Heart right ventricle (tissue), 16 donors: ENCODE measurements around the gene RFX8. TPM values are rescaled to one million over a fixed set of nuclear protein-coding genes. Genes with fewer than 3 reads are reported as not detected.

Source experiments
- ATAC-seq, 8 donors: fragments of 200-7000 bp; cut with Tn5 transposase; one replicate each; pipeline ENCODE4 v1.9.1; 2020; ENCODE audit warnings: mild to moderate bottlenecking in 8 of 8, moderate library complexity in 8 of 8, moderate number of reproducible peaks in 1 of 8
- DNase-seq, 2 donors: peaks; one replicate each; pipeline ENCODE4 v3.0.0-alpha.2; 2020
- H3K27ac ChIP-seq, 10 donors: fragments of 200-600 bp; sonication (generic) in 2 of 10; one replicate each; pipeline versions ENCODE4 v1.5.0 to v1.8.0; 2020 to 2022; ENCODE audit warnings: mild to moderate bottlenecking in 3 of 10
- H3K27me3 ChIP-seq, 7 donors: fragments of 200-600 bp; one replicate each; pipeline ENCODE4 v1.8.0; 2021 to 2022; ENCODE audit warnings: mild to moderate bottlenecking in 2 of 7
- H3K36me3 ChIP-seq, 9 donors: fragments of 200-600 bp; sonication (generic) in 1 of 9; one replicate each; pipeline versions ENCODE4 v1.5.0 to v1.8.0; 2020 to 2022; ENCODE audit warnings: mild to moderate bottlenecking in 2 of 9
- H3K4me1 ChIP-seq, 9 donors: fragments of 200-600 bp; sonication (generic) in 1 of 9; one replicate each; pipeline versions ENCODE4 v1.5.0 to v1.8.0; 2020 to 2022; ENCODE audit warnings: mild to moderate bottlenecking in 4 of 9
- H3K4me3 ChIP-seq, 10 donors: fragments of 200-600 bp; sonication (generic) in 2 of 10; one replicate each; pipeline versions ENCODE4 v1.5.0 to v1.8.0; 2020 to 2022; ENCODE audit warnings: mild to moderate bottlenecking in 7 of 10, moderate library complexity in 2 of 10
- H3K9me3 ChIP-seq, 11 donors: fragments of 200-600 bp in 10 of 11; sonication (generic) in 2 of 11; one replicate each; pipeline versions ENCODE4 v1.5.0 to v1.8.0; 2013 to 2022; ENCODE audit warnings: mild to moderate bottlenecking in 2 of 11, control low read depth in 1 of 11, moderate library complexity in 1 of 11
- CTCF ChIP-seq, 9 donors: fragments of 200-600 bp; sonication (generic) in 2 of 9; IDR thresholded peaks; one replicate each; pipeline versions ENCODE4 v1.5.0 to v1.8.0; 2021 to 2022; ENCODE audit warnings: antibody characterized with exemption in 9 of 9, mild to moderate bottlenecking in 5 of 9, moderate library complexity in 1 of 9
- WGBS, 2 donors: extraction: QIAGEN DNeasy Blood & Tissue Kit; methylation state at CpG; one replicate each; pipeline ENCODE4 v1.1.7; 2013; ENCODE audit warnings: inconsistent platforms in 1 of 2; 5-methylcytosine and 5-hydroxymethylcytosine counted together
- intact Hi-C, 10 donors: fragments of 100-400 bp; cut with DNase I; formaldehyde crosslinking; loops; one replicate each; pipeline versions ENCODE4 v1.11.1 to v1.14.2; 2022
- polyA plus RNA-seq, 2 donors: library from polyadenylated mRNA; stranded (reverse); fragments of 200-250 nt; gene quantifications; one replicate each; pipeline ENCODE4 v1.2.3, GENCODE V29; 2013
- total RNA-seq, 10 donors: library from RNA; stranded (reverse); fragmentation: NEBNext Ultra II Directional in 3 of 10; extraction: Animal tissue kit (Norgen Biotek cat#: 25700) in 3 of 10; gene quantifications; one replicate each; pipeline versions ENCODE4 v1.2.1 to v1.2.4, GENCODE V29; 2021 to 2023
- donor health status: Arrhythmogenic right ventricular cardiomyopathy.
- donor health status: ischemic (EF 13 %, LVEDD 7.1; RV severe dilation, severe dysfunction).
- donor health status: healthy with polysubstance abuse.
- donor health status: DM: no; HTN: yes; CAD: no.
- donor health status: DM: no; HTN: no; CAD: no.
- donor health status: ischemic (EF 25% LVEDD 6.9; RV normal size, moderate dysfunction).
- donor health status: ischemic (EF 25% LVEDD 5.7; RV mildly dilated, moderate dysfunction).
- donor health status: healthy.
- donor health status: DM: yes; HTN: yes; CAD: no.
- donor health status: Ischemic cardiomyopathy.
- donor health status: ischemic (EF 35%, LVEDD 5.7; RV mildly dilated, moderate dysfunction).
- donor health status: nonischemic (EF 11% LVEDD 7.7; RV severe dilation, severe dysfunction).
- donor health status: DM: yes; HTN: yes; CAD: no.
- donor health status: PGD.
- donor health status: ischemic (EF 29% LVEDD 5.4; RV normal size, mild dysfunction).
- donor health status: nonischemic (EF 23%, LVEDD 6.1; RV moderate dilation, normal function).

Gene RFX8
- total and polyA plus RNA-seq, 12 donors: 0.15 to 0.44 (median 0.16) TPM; not detected in 5

GRCh38 chr2:101426822-101427221 is 48.1 kb downstream of the RFX8 start:
- no peak overlapping the region for H3K27ac ChIP-seq
- no peaks in the 10 kb centered on the region for H3K36me3 ChIP-seq
- no peak for TF ChIP-seq CTCF (IDR thresholded peaks at IDR 0.05)
- no peak for DNase-seq
- 93 to 95% methylated on average over 7 of the region's 7 CpGs for WGBS, 2 donors
- intact Hi-C loops: loop anchor here in 4 of 10 donors (10.0 kb wide), 3 partner anchors 88 to 408 kb away; partner anchors contain the start of gene MAP4K4 (in 3 of the 4)
- no peak overlapping the region for H3K4me3 ChIP-seq
- peaks cover 0 to 6% (median 0%) of the 10 kb centered on the region in 7 donors for H3K27me3 ChIP-seq
- ATAC-seq: no peak
- H3K4me1 ChIP-seq: peaks cover 0 to 13% (median 8%) of the 10 kb centered on the region in 9 donors
- no peaks in the 10 kb centered on the region for H3K9me3 ChIP-seq

- peaks cover 0 to under 1% (median 0%) of the 10 kb centered on the region in 11 donors for H3K9me3 ChIP-seq
- H3K4me1 ChIP-seq: peaks cover 0 to 7% (median 0%) of the 10 kb centered on the region in 9 donors
- no peaks in the 10 kb centered on the region for H3K36me3 ChIP-seq
- intact Hi-C loops: loop anchor here in 6 of 10 donors (2.0 to 10.0 kb wide), 7 partner anchors 94 to 414 kb away; partner anchors contain the start of gene MAP4K4 (in 3 of the 6)
- DNase-seq: no peak
- H3K27ac ChIP-seq: no peak overlapping the region
- peaks cover 0 to 6% (median 0%) of the 10 kb centered on the region in 7 donors for H3K27me3 ChIP-seq
- WGBS, 2 donors: 90 to 91% methylated on average over 4 of the region's 4 CpGs
- no peak for TF ChIP-seq CTCF (IDR thresholded peaks at IDR 0.05)
- ATAC-seq: no peak
- no peak overlapping the region for H3K4me3 ChIP-seq
Observed at GRCh38 chr2:101420623-101421022, 54.3 kb downstream of the RFX8 start.

- Histone ChIP-seq H3K4me1 (peaks cover 0 to 7% (median 0%) of the 10 kb centered on the region in 9 donors), H3K9me3 (peaks cover 0 to 6% (median 0%) of the 10 kb centered on the region in 11 donors), H3K36me3 (no peaks in the 10 kb centered on the region), H3K27me3 (peaks cover 0 to 6% (median 0%) of the 10 kb centered on the region in 7 donors), H3K27ac (no peak overlapping the region), H3K4me3 (no peak overlapping the region)
- ATAC-seq: peak; percentile 70 to 91 (median 82)
- peak; percentile 71 to 87 (median 82) for TF ChIP-seq CTCF (IDR thresholded peaks at IDR 0.05)
- DNase-seq: peak in 1 of 2 donors; percentile 79
- intact Hi-C loops: loop anchor here in 6 of 10 donors (2.0 to 10.0 kb wide), 6 partner anchors 98 to 566 kb away; partner anchors contain the start of gene MAP4K4 (in 2 of the 6)
- 91 to 92% methylated on average over 10 of the region's 10 CpGs for WGBS, 2 donors
Observed at GRCh38 chr2:101419096-101419663, 55.7 kb downstream of the RFX8 start.

- Histone ChIP-seq H3K27ac (no peak overlapping the region), H3K4me3 (no peak overlapping the region), H3K36me3 (no peaks in the 10 kb centered on the region), H3K27me3 (peaks cover 0 to 2% (median 0%) of the 10 kb centered on the region in 7 donors), H3K4me1 (peaks cover 0 to 7% (median 0%) of the 10 kb centered on the region in 9 donors), H3K9me3 (peaks cover 0 to 6% (median 0%) of the 10 kb centered on the region in 11 donors)
- ATAC-seq: peak in 6 of 8 donors; percentile 19 to 53 (median 27)
- TF ChIP-seq CTCF (IDR thresholded peaks at IDR 0.05): no peak
- intact Hi-C loops: loop anchor here in 6 of 10 donors (2.0 to 10.0 kb wide), 6 partner anchors 99 to 566 kb away; partner anchors contain the start of gene MAP4K4 (in 2 of the 6)
- no peak for DNase-seq
- 57 to 62% methylated on average over 12 of the region's 12 CpGs for WGBS, 2 donors
Observed at GRCh38 chr2:101418460-101419095, 56.3 kb downstream of the RFX8 start.
